MM.1S (cell line): ENCODE measurements around the gene SAMHD1.
A peak's percentile ranks its signal among the peaks of the same experiment; 100 is the strongest.

Experiments
- DNase-seq: peaks from one replicate; pipeline ENCODE4 v3.0.0-alpha.2; 2015
- H2AFZ ChIP-seq: fragments of 300-600 bp; sonication (generic); 2 replicates; pipeline ENCODE4 v1.6.0; 2016; ENCODE audit warnings: antibody characterized with exemption, low read length
- H3F3A ChIP-seq: fragments of 300-600 bp; sonication (generic); 2 replicates; pipeline ENCODE4 v1.6.1; 2016; ENCODE audit warnings: mild to moderate bottlenecking, antibody characterized with exemption, low read length, moderate library complexity, mixed read lengths; ENCODE audit not compliant: insufficient read depth
- H3K27ac ChIP-seq: fragments of 300-600 bp; sonication (generic); 2 replicates; pipeline ENCODE4 v1.5.1; 2016; ENCODE audit warnings: mild to moderate bottlenecking, low read length
- H3K27me3 ChIP-seq: fragments of 300-600 bp; sonication (generic); replicated peaks from 2 replicates; pipeline ENCODE4 v1.6.0; 2016; ENCODE audit warnings: low read length; ENCODE audit not compliant: insufficient read depth
- H3K36me3 ChIP-seq: fragments of 300-600 bp; sonication (generic); replicated peaks from 2 replicates; pipeline ENCODE4 v1.6.1; 2016; ENCODE audit warnings: mild to moderate bottlenecking, low read length, mixed read lengths; ENCODE audit not compliant: insufficient read depth
- H3K4me1 ChIP-seq: fragments of 300-600 bp; sonication (generic); 2 replicates; pipeline ENCODE4 v1.6.1; 2016; ENCODE audit warnings: low read length, mixed read lengths
- H3K4me2 ChIP-seq: fragments of 300-600 bp; sonication (generic); 2 replicates; pipeline ENCODE4 v1.6.0; 2016; ENCODE audit warnings: low read depth, low read length
- H3K4me3 ChIP-seq: fragments of 300-600 bp; sonication (generic); 2 replicates; pipeline ENCODE4 v1.5.1; 2016; ENCODE audit warnings: low read length, mixed read lengths
- H3K79me2 ChIP-seq: fragments of 300-600 bp; sonication (generic); 2 replicates; pipeline ENCODE4 v1.6.1; 2016; ENCODE audit warnings: mixed run types, low read length, mixed read lengths
- H3K9ac ChIP-seq: fragments of 300-600 bp; sonication (generic); 2 replicates; pipeline ENCODE4 v1.6.1; 2016; ENCODE audit warnings: low read length, mixed read lengths
- H3K9me2 ChIP-seq: fragments of 300-600 bp; sonication (generic); replicated peaks from 2 replicates; pipeline ENCODE4 v1.6.1; 2016; ENCODE audit warnings: mild to moderate bottlenecking, low read length, mixed read lengths; ENCODE audit not compliant: insufficient read depth
- H3K9me3 ChIP-seq: fragments of 300-600 bp; sonication (generic); replicated peaks from 2 replicates; pipeline ENCODE4 v1.6.1; 2016; ENCODE audit warnings: mild to moderate bottlenecking, low read length, mixed read lengths; ENCODE audit not compliant: insufficient read depth
- H4K20me1 ChIP-seq: fragments of 300-600 bp; sonication (generic); 2 replicates; pipeline ENCODE4 v1.6.1; 2016; ENCODE audit warnings: mild to moderate bottlenecking, low read length, moderate library complexity, mixed read lengths; ENCODE audit not compliant: insufficient read depth
- CTCF ChIP-seq: fragments of 300-600 bp; sonication (generic); IDR thresholded peaks from 2 replicates; pipeline ENCODE4 v1.5.1; 2016; ENCODE audit warnings: antibody characterized with exemption, low read length, mixed read lengths
- EZH2 ChIP-seq: fragments of 300-600 bp; sonication (generic); optimal IDR thresholded peaks from 2 replicates; pipeline ENCODE3; 2017; ENCODE audit warnings: low read depth, mild to moderate bottlenecking, antibody characterized with exemption, low read length, mixed read lengths
- EZH2phosphoT487 ChIP-seq: fragments of 300-600 bp; sonication (generic); IDR thresholded peaks from 2 replicates; pipeline ENCODE4 v1.6.1; 2018; ENCODE audit warnings: antibody characterized with exemption, low read length

SAMHD1 gene

DNA sequence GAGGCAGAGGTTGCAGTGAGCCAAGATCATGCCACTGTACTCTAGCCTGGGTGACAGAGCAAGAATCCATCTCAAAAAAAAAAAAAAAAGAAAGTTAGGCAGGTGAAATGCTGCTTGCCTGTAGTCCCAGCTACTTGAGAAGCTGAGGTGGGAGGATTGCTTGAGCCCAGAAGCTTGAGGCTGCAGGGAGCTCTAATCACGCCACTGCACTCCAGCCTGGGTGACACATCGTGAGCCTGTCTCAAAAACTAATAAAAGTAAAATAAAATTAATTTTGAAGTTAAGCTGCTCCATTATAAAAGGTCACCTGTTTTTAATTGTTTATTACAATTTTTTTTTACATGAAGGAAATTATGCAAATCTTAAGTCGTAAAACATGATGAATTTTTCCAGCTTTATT lies 23.2 kb upstream of the SAMHD1 start:
- Histone ChIP-seq H3K27me3 (no peaks in the 10 kb centered on the region), H3K4me2 (no peak overlapping the region), H3K9me2 (no peaks in the 10 kb centered on the region), H3K36me3 (no peaks in the 10 kb centered on the region), H3K79me2 (no peaks in the 10 kb centered on the region), H3F3A (no peaks in the 10 kb centered on the region), H2AFZ (no peak overlapping the region), H4K20me1 (no peaks in the 10 kb centered on the region), H3K9me3 (no peaks in the 10 kb centered on the region), H3K4me3 (no peak overlapping the region), H3K27ac (no peak overlapping the region), H3K4me1 (0 out of 2 replicates have a peak, but pooled peaks cover 7% of the 10 kb centered on the region), H3K9ac (no peak overlapping the region)
- DNase-seq, result no peak
- TF ChIP-seq EZH2phosphoT487, result no peak
- no peak for TF ChIP-seq CTCF
- no peak for TF ChIP-seq EZH2

- no peaks in the 10 kb centered on the region for H3K27me3 ChIP-seq
- no peak for TF ChIP-seq EZH2phosphoT487
- no peak for TF ChIP-seq EZH2
- no peak for TF ChIP-seq CTCF
- no peaks in the 10 kb centered on the region for H4K20me1 ChIP-seq
- no peak overlapping the region for H2AFZ ChIP-seq
- 0 out of 2 replicates have a peak, but pooled peaks cover 7% of the 10 kb centered on the region for H3K4me1 ChIP-seq
- no peak for DNase-seq
- no peaks in the 10 kb centered on the region for H3K79me2 ChIP-seq
- H3K4me2 ChIP-seq, result no peak overlapping the region
- no peak overlapping the region for H3K27ac ChIP-seq
- H3K9me3 ChIP-seq, result no peaks in the 10 kb centered on the region
- no peaks in the 10 kb centered on the region for H3K36me3 ChIP-seq
- H3K9ac ChIP-seq, result no peak overlapping the region
- no peak overlapping the region for H3K4me3 ChIP-seq
- no peaks in the 10 kb centered on the region for H3K9me2 ChIP-seq
- no peaks in the 10 kb centered on the region for H3F3A ChIP-seq
Measured at GRCh38 chr20:36971103-36971502, 19.6 kb upstream of the SAMHD1 start.

DNA sequence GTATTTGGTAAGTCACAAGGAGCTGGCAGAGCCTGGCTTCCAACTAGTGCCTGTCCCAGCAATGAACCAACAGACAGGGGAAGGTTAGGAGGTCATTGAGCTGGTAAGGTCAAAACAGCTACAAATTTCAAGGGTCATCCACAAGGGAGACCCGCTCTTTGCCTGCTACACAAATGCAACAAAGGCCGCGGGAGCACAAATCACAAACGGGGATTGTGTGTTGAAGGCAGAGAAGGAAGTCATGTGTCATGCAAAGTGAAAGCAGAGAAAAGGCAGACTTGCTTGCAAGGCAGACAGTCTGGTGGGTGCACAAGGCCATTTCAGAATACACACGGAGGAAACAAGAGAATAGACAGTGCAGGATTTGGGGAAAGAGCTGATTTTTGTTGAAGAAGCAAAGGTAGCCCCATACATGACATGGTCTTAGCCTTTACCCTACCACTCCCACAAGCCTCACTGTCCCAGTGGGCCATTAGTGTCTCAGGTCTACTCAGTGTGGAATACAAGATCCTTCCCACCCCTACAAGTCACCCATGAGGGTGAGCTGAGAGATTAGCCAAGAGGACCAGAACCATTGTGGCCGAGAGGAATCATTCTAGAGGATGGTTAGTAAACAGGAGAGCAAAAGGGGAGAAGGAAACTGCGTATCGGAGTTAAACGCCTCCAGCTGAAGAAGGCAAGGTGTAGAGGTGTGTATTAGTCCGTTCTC lies 18.1 kb upstream of the SAMHD1 start:
- H3K79me2 ChIP-seq, result no peaks in the 10 kb centered on the region
- H3K27ac ChIP-seq, result no peak overlapping the region
- H3K36me3 ChIP-seq, result no peaks in the 10 kb centered on the region
- no peaks in the 10 kb centered on the region for H3F3A ChIP-seq
- H3K9ac ChIP-seq, result no peak overlapping the region
- no peaks in the 10 kb centered on the region for H3K9me3 ChIP-seq
- H3K4me1 ChIP-seq, result no peaks in the 10 kb centered on the region
- H4K20me1 ChIP-seq, result no peaks in the 10 kb centered on the region
- H3K4me3 ChIP-seq, result no peak overlapping the region
- peak overlapping the region; percentile 35; the same call in 1 of the 2 replicates for H3K4me2 ChIP-seq
- no peaks in the 10 kb centered on the region for H3K9me2 ChIP-seq
- DNase-seq, result peak; percentile 22
- H3K27me3 ChIP-seq, result no peaks in the 10 kb centered on the region
- peak overlapping the region; percentile 42 for H2AFZ ChIP-seq
- no peak for TF ChIP-seq EZH2phosphoT487
- no peak for TF ChIP-seq EZH2
- TF ChIP-seq CTCF, result no peak
